GM19468 (cell line): ENCODE results near the gene ALPK3.
"Not testable (repeated sequence)": the region's sequence is repeated elsewhere in the genome, so short reads cannot be mapped to it uniquely, and the experiment has no call there.

Experiments
- ATAC-seq: cut with Tn5 transposase; IDR thresholded peaks from one replicate; pipeline ENCODE4 v1.9.1; 2021; ENCODE audit warnings: mild to moderate bottlenecking, moderate library complexity, moderate number of reproducible peaks; ENCODE audit not compliant: unreplicated experiment; ENCODE audit errors: extremely low read depth

The ALPK3 gene

DNA sequence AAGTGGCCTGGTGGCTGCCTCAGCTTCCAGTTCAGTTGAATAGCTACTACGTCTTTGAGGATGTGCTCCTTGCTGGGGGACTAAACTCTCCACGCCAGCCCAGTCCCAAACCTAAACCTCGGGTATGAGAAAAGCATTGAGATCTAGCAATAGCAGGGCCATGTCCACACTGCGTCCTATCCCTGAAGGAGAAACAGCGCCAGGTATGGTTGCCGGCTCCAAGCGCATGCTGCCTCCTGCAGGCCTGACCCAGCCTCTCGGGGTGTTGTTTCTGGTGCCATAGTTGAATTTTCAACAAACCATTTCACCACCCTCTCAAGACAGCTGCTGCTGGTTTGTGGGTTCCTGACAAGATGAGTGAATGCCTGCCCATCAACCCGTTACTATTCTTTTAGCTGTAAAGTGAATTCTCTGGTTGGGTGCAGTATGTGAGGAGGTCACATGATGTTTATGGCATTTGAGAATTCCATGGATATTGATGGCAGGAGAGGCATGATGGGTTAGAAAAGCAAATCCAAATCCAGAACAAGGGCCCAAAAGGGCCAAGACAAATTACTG, 54.4 kb downstream of the ALPK3 start:
- ATAC-seq = no peak

DNA sequence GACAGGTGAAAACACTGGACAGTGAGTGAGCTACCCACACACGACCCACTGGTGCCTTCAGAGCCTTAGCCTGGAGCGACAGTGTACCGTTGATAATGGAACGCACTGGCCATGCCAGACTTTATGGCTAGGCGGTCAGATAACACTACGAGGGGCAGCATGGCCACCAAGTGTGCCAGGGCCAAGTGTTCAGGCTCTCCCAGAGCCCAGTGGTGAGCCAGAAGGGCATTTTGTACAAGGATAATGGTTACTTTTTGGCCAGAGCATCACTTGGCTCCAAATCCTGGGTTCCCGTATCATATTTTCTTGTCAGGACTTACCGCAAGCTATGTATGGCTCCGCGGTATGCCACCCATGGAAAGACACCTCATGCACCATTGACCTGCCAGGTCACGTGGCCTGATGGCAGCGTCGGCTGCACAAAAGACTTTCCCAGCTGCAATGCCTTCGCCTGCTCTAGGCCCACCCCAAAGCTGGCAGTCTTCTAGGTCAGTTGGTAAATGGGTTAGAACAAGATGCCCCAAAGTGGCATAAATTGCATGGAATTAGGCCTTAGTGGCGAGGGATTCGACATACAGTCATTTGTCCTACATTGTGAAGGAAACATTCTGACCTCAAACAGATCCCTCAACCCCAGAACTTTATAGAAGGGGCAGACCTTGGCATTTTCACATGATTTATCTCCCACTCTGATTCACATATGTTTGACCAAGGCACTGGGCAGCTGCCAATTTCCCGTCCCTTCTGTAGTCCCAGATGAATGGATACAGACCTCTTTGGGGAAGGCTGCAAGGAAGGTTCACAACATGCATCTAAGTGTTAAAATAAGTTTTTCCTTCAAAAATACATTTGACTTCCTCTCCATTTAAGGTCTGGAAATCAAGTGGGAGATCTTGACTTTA, 55.1 kb downstream of the ALPK3 start:
- no peak for ATAC-seq

DNA sequence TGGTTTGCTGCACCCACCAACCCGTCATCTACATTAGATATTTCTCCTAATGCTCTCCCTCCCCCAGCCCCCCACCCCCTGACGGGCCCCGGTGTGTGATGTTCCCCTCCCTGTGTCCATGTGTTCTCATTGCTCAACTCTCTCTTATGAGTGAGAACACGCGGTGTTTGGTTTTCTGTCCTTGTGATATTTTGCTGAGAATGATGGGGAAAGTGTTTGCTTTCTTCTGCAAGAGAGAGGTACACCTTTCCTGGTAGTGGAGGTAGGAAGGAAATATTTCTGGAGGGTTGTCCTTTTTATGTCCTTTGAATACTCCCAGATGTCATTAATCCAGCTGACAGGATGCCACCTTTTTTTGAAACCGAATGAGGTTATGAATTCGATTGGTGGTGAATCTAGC, 56.8 kb downstream of the ALPK3 start:
- ATAC-seq = no peak

DNA sequence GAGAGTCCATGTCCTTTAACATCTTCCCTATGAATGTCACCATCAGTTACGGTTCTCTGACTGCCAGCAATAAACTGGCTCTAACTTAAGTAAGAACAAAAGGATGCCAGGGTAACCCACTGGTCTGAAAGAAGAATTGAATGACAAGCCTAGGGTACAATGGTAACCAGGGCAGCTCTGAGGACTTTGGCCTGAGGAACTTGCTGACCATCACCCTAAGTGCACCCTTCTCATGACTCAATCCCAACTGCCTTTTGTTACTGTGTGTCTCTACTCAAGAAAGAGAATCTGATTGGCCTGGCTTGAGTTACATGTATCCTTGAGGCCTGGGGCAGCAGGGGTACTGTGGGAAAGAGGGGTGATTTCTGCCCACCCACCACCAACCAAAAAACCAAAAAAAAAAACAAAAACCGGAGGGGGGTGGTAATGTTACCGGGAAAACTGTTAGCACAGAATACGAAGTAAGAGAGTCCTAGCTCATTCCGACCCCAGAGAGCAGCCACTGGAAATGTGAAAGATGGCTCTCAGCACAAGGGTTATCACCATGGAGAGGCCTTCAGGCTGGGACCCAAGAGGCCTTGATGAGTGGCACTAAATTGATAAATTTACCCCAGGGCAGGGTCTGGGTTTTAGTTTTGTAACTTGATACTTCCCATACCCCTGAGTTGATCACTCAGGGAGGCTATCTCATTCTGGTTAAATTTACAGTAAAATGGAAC, 58.0 kb downstream of the ALPK3 start:
- ATAC-seq = no peak

DNA sequence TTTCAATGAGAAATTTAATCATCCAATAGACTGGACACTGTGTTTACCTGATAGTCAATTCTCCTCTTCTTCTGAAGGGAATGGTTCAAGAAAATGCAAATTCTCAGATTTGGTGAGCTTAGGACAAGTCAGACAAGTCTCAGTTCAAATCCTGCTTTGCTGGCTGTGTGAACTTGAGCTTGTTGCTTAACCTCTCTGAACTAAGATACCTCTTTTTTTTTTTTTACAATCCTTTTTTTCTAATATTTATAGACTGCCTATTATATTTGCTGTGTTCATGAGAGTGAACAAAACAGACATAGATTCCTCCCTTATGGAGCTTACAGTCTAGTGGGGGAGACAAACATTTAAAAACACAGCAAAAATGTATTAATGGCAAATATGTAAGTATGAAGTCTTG, 59.1 kb downstream of the ALPK3 start:
- ATAC-seq = no peak

DNA sequence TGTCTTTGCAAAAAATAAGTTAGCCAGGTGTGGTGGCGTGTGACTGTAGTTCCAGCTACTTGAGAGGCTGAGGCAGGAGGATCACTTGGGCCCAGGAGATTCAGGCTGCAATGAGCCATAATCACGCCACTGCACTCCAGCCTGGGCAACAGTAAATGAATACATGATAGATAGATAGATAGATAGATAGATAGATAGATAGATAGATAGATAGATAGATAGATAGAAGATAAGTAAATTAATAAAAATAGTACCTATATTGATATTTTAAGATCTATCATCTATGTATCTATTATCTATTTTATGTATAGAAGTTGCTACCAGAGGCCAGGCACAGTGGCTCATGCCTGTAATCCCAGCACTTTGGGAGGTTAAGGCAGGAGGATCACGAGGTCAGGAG, 60.5 kb downstream of the ALPK3 start:
- not testable (repeated sequence) for ATAC-seq

DNA sequence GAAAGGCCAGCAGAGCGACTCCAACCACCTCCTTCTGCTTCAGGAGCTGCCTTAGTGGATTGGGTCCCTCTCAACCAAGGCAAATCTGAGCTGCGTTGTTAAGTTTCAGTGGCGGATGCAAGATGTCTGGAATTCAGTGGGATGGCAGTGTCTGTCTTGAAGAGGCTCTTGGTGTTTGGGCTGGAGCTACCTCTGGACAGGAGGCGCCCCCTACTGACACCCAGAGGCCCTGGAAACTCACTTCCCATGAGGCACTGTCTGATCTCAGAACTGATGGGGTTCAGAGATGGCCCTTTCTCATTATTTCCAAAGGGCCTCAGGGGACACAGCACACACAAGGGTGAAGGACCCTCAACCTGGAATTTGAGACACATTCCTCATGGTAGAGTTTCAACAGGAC, 61.3 kb downstream of the ALPK3 start:
- no peak for ATAC-seq

DNA sequence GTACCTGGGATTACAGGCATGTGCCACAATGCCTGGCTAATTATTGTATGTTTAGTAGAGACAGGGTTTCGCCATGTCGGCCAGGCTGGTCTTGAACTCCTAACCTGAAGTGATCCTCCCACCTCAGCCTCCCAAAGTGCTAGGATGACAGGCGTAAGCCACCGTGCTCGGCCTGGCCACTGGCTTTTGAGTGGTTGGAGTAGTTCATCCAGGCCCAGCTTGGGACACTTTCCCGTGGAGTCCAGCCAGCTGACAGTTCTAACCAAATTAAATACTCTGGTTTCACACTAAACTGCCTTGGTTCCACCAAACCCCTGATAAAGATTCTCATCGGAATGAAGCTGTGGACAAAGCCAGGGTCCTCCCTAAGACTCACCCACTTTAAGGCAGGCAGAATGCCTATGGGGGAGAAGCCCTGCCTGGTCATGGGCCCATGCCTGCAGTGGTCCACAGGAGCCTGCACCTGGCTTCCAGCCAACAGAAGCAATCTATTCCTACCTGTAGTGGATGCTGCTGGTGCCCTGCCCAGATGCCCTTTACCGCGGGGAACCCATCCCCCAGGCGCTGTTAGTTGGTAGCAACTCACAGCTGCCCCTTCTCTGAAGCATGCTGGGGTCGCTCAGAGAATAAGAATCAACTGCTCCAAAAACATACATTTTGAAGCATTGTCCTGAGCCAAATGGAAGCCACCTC, 62.1 kb downstream of the ALPK3 start:
- no peak for ATAC-seq

DNA sequence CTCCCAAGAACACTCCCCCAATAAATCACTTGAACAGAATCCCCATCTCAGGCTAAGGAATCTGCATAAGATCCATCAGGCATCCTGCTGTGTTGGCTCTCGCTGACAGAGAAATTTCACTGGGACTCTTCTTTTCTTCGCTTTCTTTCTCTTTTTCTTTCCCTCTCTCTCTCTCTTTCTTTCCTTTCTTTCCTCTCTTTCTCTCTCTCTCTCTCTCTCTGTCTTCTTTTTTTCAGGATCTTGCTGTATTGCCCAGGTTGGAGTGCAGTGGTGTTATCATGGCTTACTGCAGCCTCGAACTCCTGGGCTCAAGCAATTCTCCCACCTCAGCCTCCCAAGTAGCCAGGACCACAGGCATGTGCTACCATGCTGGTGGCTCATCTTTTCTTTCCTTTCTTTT, 62.9 kb downstream of the ALPK3 start:
- ATAC-seq = no peak

DNA sequence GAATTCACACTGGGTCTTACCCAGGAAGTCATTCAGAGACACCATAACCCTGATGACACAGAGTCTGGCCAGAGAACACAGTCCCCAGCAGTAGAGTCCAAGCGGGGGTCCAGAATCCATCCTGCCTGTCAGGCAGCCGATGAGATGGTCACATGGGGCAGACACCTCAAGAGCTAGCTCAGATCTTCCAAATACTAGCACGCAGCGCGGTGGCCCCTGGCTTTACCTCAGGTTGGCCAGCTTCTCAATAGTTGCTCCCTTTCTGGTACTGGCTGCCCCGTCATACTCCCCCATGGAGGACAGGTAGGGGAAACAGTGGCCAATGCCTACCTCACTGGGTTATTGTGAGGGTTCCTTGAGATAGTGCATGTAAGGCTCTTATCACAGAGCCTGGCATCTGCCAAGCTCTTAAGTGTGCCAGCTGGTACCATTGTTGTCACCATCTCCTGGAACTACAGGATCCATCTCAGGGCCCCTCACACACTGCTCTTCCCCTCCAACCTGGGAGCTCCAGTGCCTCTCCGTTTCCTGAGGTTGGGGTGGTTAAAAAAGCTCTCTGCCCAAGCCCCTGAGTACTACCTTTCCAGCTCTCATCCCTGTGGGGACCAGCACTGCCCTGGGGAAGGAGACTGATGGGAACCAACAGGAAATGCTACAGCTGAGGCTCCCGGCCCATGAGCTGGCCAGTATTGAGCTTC, 63.8 kb downstream of the ALPK3 start:
- ATAC-seq = no peak

DNA sequence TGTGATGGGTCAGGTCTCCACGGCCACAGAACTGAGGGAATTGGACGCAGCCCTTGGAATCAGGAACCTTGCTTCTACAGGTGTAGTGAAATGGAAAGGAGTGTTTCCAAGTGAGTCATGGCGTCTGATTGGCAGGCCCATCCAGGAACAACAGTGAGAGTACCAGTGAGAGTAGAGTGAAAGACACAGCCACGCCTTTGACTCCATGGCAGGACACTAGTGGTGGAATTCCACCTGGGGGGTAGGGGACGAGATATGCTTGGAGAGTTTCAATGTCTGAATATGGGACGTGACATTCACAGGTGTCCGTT, 64.3 kb downstream of the ALPK3 start:
- ATAC-seq = no peak

DNA sequence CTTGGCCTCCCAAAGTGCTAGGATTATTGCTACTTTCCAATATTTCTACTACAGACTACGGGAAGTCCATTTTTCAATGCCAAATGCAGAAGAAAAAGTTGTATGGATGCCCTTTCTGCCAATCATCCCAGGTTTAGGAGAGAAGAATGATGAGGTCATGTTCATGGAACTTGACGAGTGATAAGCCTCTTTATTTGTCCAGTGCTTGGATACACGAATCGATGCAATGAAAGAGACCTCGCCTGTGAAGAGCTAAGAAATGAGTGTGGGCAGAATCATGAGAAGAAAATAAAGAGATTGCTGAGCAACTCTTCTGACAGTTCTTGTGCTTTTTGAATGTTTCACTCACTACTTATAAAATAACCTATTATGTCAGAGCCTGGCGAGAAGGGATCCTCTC, 66.3 kb downstream of the ALPK3 start:
- no peak for ATAC-seq

DNA sequence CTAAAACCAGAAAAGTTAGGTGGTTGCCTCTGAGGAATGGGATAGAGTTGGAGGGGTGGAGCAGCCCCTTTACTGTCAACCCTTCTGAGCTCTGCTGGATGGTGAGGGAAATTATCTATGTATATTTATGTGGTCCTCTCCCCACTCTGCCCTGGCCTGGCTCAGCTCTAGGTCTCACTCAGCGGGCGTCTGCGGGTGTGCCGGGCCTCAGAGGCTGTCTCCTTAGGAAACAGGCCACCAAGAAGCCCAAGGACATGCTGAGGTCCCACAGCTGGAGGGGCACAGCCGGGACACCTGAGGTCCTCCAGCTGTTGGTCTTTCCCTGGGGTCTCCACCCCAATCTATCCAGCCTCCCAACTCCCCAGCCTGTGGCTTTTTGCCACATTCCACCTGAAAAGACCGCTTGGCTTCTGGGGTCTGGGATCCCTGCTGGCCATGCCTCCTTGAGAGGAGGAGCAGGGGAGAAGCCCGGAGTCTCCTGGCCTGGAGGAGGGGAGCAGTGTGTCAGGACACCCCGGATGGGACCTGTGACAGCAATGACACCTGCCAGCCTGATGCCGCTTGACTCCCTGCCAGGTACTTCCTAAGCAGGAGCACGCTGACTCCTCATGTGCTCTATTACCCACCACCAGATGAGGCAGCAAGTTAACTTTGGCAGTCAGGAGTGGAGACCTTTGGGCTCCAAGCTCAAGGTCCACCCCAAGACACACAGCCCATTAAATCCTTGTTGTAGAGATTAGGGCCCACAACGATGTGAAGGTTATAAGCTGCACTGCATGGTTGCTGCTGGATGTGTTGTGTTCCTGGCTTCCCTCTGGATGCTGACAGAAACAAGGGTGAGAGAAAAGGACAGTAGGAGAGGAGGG, 67.0 kb downstream of the ALPK3 start, which contains the start of gene SLC28A1:
TSS of gene SLC28A1 (plus strand) at position 747 of the 866 bp plus-strand sequence. CDS start 3,099 bp downstream, outside the sequence.
- no peak for ATAC-seq

DNA sequence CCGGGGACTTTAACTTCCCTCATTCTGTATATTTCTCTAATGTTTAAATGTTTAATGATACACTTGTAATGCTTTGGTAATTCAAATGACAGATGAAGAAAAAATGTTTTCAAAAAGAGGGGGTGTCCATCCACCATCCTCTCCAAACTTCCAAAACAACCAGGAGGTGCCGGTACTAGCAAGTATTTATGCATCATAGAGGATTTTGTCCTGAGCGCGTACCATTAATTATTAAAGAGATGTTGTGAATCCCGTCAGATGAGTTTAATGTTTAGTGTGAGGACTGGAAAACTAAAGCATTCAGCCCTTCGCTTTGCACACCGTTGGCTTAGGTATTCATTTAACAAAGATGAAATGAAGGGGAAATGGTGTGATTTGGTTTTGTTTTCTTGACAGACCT, 68.6 kb downstream of the ALPK3 start:
- ATAC-seq = no peak

DNA sequence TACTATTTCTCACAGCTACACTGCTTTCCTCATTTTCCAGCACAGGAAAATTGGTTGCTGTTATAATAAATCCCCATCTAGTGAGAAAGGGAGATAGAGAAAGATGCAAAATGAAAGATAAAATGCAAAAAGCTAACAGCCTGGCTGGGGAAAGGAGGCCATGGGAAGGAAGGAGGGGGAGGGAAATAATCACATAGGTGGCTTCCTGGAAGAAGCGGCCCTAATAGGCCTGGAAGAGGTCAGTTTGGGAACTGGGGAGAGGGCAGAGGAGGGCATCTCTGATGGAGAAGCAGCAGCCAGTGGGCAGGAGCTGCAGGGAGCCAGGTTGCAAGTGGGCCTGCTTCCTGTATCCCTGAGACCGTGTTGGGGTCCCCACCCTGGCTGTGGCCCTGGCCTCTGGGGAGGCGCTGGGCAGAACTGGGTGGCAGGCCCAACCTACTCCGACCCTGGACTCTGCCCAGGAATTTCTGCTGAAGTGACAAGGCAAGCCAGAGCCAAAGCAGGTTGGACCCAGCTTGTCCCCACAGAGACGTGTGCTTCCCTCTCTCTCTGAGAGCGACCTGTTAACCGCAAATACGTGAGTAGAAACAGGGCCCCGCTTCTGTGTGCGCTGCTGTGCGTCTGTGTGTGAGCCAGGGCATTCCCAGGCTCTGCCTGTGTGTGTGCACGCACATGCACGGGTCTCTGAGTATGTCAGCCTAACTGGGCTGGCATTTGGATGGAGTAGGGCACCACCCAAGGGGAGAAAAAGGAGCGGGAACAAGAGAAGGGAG, 69.2 kb downstream of the ALPK3 start:
- ATAC-seq = no peak

DNA sequence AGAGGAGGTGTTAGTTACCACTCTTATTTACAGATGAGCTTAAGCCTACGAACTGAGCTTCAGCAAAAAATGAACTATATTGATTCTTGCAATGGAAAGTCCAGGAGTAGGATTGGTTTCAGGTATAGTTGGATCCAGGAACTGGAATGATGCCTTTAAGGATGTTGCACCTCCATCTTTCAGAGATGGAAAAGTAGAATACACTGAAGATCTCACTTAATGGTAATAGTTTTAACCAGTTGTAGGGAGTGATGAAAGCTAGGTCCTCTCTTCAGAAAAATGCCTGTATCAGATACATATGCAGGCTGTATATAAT, 69.8 kb downstream of the ALPK3 start:
- no peak for ATAC-seq

DNA sequence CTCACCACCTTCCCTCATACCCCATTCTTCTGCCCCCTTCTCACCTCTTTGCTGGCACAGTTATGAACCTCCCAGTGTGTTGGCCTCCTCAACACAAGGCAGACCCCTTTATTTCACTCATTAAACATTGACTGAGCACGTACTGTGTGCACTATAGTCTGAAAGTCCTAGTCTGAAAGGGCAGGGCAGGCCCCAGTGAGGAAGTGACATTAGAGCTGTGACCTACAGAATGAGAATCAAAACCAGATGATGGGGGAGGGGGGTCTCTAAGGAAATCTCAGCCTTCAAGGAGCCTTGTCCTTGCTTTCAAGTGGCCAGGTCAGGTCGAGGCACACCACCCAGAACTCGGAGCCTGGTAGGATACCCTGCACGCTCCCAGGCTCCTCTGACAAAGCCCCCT, 70.8 kb downstream of the ALPK3 start:
- ATAC-seq = no peak

DNA sequence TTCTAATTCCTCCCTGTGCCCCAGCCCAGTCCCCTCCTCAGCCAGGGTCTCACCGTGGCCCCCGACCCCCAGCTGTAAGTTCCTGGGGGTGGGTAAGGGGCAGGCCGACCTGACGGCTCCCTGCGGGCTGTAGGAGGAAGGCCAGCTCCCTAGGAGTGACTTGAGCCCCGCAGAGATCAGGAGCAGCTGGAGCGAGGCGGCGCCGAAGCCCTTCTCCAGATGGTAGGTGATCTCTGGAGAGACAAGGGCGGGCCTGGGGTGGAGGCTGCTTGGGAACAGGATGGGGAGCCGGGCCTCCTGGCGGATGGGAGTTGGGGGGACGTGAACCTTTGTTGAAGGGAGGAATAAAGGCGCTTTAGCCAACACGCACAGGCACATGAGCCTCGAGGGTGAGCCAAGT, 71.5 kb downstream of the ALPK3 start:
- no peak for ATAC-seq
